ENCODE data around the gene CCDC3. TPM values are rescaled to one million over a fixed set of nuclear protein-coding genes. Genes with fewer than 3 reads are reported as not detected.

CCDC3 gene
- total RNA-seq, 1 experiment from 2014 or later: 3.3 TPM

- no peaks in the 10 kb centered on the region for H3K9me3 ChIP-seq
- DNase-seq: no peak
- H3K27me3 ChIP-seq: no peaks in the 10 kb centered on the region; the same call in 1 of the 2 replicates
- H3K36me3 ChIP-seq: no peaks in the 10 kb centered on the region
- no peak overlapping the region for H3K4me3 ChIP-seq
These were observed 152.0 kb downstream of the CCDC3 start for GRCh38 chr10:12849319-12850181.

- DNase-seq: no peak
- H3K4me3 ChIP-seq: no peak overlapping the region
- H3K27me3 ChIP-seq: no peaks in the 10 kb centered on the region
- no peaks in the 10 kb centered on the region for H3K36me3 ChIP-seq
- H3K9me3 ChIP-seq: no peaks in the 10 kb centered on the region
These were observed 152.9 kb downstream of the CCDC3 start for GRCh38 chr10:12848439-12849173.

DNA sequence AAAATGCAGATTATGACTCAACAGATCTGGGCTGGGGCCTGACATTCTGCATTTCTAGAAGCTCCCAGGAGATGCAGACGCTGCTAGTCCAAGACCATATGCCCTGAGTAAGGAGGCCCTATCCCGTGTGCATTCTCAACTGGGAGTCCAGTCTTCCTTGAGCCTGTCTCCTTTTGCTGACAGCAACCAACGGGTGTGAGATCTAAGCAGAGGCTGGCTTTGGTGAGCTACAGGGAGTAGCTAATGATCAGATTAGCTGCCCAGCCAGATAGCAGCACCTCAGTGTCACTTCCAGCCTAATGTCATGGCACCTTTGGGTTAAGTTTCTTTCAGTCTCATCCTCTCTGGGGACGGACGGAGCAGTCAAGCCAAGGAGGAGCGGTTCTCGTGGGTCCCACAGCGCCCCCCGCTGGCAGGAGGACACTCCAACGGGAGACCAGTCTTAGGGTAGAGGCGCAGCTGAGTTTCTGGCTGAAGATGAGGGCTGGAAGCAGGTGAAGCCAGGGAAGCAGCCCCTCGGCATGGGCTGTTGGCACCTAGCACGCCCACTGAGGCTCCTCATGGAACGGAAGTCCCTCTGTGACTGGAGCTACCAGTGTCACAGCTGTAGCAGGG lies 154.0 kb downstream of the CCDC3 start:
- DNase-seq: no peak
- H3K4me3 ChIP-seq: no peak overlapping the region
- no peaks in the 10 kb centered on the region for H3K27me3 ChIP-seq
- no peaks in the 10 kb centered on the region for H3K9me3 ChIP-seq
- H3K36me3 ChIP-seq: no peaks in the 10 kb centered on the region

GRCh38 chr10:12846718-12847117 lies 154.8 kb downstream of the CCDC3 start:
- no peaks in the 10 kb centered on the region for H3K27me3 ChIP-seq
- H3K9me3 ChIP-seq: no peaks in the 10 kb centered on the region
- H3K36me3 ChIP-seq: no peaks in the 10 kb centered on the region
- no peak for DNase-seq
- H3K4me3 ChIP-seq: no peak overlapping the region

Other genes with a start within 250 kb of the CCDC3 start
- gene OPTN, start 98.5 kb upstream of the CCDC3 start, total RNA-seq (2014; rRNA removed; shearing (Covaris generic); ENCODE audit: low replicate concordance): 12.6 and 14.0 TPM in 2 replicates
- 16.3 and 27.8 TPM in 2 replicates for gene MCM10, start 159.8 kb upstream of the CCDC3 start, total RNA-seq (2014; rRNA removed; shearing (Covaris generic); ENCODE audit: low replicate concordance)
- gene UCMA, start 232.7 kb upstream of the CCDC3 start, total RNA-seq (2014; rRNA removed; shearing (Covaris generic); ENCODE audit: low replicate concordance): not detected in 2 replicates

All from MG63 (cell line).